Esophagus muscularis mucosa (tissue), 4 donors: ENCODE results near the gene SCAMP1.

Experiments used
- EP300 ChIP-seq: sonication (generic); formaldehyde crosslinking; IDR thresholded peaks from one replicate; pipeline ENCODE4 v1.6.1; 2017; ENCODE audit warnings: antibody characterized with exemption
- POLR2A ChIP-seq: fragments of 450-650 bp; IDR thresholded peaks from one replicate; pipeline ENCODE4 v1.6.1; 2017; ENCODE audit warnings: antibody characterized with exemption, moderate library complexity, mild to moderate bottlenecking, low read depth
- TF ChIP-seq, protein P1 (sequence below), 3 experiments: fragments of 200-600 bp in 2 of 3; fragments of 450-650 bp in 1 of 3; sonication (generic) in 2 of 3; IDR thresholded peaks; one replicate each; pipeline ENCODE4 v1.5.1; 2017 to 2019; ENCODE audit warnings: antibody characterized with exemption in 3 of 3, mild to moderate bottlenecking in 2 of 3, moderate library complexity in 1 of 3

DNA sequence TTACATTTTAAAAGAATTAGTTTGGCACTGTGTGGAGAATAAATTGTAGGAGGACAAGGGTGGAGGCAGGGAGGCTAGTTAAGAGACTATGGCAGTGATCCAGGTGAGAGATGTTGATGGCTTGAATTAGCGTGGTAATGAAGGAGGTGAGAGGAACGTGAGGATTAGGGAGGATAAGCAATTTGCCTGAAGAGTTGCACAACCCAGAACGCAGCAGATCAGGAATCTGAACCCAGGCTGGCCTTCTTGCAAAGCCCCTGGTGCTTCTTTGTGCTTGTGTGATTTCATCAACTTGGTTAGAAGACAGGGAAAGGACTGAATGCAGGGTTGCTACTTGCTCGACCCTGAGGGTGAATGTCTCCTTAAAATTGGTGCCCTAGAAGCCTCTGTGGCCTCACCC is 6.9 kb upstream of the SCAMP1 start:
- TF ChIP-seq POLR2A (no peak), EP300 (no peak)
- TF ChIP-seq, protein P1, sequence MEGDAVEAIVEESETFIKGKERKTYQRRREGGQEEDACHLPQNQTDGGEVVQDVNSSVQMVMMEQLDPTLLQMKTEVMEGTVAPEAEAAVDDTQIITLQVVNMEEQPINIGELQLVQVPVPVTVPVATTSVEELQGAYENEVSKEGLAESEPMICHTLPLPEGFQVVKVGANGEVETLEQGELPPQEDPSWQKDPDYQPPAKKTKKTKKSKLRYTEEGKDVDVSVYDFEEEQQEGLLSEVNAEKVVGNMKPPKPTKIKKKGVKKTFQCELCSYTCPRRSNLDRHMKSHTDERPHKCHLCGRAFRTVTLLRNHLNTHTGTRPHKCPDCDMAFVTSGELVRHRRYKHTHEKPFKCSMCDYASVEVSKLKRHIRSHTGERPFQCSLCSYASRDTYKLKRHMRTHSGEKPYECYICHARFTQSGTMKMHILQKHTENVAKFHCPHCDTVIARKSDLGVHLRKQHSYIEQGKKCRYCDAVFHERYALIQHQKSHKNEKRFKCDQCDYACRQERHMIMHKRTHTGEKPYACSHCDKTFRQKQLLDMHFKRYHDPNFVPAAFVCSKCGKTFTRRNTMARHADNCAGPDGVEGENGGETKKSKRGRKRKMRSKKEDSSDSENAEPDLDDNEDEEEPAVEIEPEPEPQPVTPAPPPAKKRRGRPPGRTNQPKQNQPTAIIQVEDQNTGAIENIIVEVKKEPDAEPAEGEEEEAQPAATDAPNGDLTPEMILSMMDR (IDR thresholded peaks at IDR 0.05): no peak
